ENCODE measurements around the gene OSBPL6. TPM values are rescaled to one million over a fixed set of nuclear protein-coding genes. Genes with fewer than 3 reads are reported as not detected.
"Not testable (repeated sequence)": the region's sequence is repeated elsewhere in the genome, so short reads cannot be mapped to it uniquely, and the experiment has no call there.

Gene OSBPL6
- total RNA-seq, 2 experiments from 2014 or later = 2.0 to 2.7 TPM

DNA sequence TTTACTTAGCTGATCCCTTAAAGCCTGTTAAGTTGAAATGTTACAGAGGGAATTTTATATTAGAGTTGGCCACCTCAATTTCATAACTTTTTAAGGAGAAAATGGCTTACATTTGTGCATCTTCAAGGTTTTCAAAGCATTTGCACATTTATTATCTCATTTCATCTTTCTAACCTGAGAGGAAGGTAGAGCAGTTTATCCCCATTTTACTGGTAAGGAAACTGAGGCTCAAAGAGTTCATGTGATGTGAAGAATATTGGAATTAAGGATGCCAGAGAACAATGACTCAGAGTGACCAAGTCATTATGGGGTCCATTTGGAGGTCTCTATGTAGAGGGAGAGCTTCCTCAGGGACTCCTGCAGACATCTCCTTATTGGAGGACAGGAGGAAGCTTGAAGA lies 221.7 kb downstream of the OSBPL6 start:
- ChIA-PET POLR2A (interaction anchor here (0.7 to 1.2 kb wide), 2 partner anchors 34 to 35 kb away, joined by 3 read pairs; partner anchors contain the start of genes PJVK and PRKRA), CTCF (interaction anchor here (2.9 kb wide), 1 partner anchor 18 kb away, joined by 15 read pairs; no protein-coding TSS in a partner anchor)

DNA sequence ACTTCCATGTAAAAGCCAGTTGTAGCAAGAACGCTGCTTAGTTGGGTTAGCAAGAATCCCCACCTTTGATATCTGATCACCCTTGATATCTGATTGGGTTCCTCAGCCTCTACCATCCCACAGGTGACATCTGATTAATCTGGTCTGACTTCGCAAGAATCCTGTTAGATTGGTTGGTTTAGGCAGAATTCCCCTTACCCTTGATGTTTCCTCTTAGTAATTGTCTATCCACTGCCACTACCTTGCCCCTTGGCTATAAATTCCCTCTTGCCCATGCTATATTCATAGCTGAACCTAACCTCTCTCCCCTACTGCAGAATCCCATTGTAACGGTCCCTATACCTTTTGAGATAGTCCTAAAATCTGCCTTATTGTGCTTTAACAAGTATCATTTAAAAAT lies 223.6 kb downstream of the OSBPL6 start:
- CTCF ChIA-PET = no interaction called here
- POLR2A ChIA-PET = no interaction called here

DNA sequence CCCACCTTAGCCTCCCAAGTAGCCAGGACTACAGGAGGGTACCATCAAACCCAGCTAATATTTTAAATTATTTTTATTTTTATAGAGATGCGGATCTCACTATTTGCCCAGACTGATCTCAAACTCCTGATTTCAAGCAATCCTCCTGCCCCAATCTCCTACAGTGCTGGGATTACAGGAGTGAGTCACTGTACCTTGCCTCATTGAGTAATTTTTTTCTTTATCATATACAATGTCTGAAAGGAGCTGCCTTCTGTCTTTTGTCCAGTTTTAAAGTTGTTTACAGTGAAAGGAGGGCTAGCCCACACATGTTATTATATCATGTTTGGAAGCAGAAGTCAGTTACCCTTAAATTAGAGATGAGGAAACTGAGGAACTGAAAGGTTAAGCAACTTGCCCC lies 224.1 kb downstream of the OSBPL6 start:
- ChIA-PET POLR2A (no interaction called here), CTCF (no interaction called here)

DNA sequence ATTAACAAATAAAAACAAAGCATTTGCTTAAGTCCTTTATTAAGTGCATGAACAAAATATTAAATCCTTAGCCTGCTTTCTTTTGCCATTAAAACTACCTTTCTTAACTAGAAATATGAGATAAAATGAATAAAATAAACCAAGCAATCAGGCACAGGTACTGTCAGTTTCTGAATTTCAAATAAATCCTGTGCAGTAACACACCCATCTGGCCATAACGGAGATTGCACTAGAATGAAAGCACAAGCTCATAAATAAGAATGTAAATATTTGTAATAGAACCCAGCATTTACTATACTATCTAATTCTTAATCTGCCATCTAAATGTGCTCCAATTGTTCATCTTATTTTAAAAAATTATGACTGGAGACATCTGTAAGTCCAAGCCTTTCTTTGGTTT lies 224.8 kb downstream of the OSBPL6 start:
- POLR2A ChIA-PET = no interaction called here

DNA sequence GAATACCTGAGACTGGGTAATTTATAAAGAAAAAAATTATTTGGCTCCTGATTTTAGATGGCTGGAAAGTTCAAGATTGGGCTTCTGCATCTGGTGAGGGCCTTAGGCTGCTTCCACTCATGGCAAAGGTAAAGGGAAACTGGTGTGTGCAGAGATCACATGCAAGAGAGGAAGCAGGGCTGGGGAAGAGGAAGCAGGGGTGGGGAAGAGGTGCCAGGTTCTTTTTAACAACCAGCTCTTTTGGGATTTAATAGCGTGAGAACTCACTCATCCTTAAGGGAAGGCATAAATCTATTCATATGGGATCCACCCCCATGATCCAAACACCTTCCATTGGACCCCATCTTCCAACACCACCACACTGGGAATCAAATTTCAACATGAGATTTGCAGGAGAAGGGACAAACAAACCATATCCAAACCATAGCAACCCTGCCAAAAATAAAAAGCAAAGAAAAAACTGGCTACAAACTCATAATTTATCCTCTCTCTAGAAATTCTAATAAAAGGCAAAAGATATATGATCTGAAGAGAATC lies 226.2 kb downstream of the OSBPL6 start:
- POLR2A ChIA-PET = no interaction called here

More for the DNA sequence above, 224.8 kb downstream of the OSBPL6 start:
- CTCF ChIA-PET = no interaction called here

DNA sequence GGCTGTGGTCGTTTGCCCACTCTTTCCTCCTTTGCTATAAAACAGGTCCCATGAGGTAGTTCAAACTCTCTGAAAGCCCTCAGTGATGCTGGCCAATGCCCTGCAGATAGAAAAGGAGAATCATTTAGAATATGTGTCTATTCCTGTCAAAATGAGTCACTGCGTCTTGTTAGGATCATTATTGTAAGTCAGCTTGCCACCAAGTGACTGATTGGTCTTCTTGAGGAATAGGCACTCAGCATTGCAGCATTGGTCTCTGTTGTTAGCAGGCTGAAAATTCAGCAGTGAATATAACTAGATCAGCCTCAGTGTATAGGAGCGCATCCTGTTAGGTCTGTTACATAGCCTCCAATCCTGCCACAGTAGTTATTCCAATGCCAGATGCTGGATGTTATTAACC lies 227.8 kb downstream of the OSBPL6 start:
- CTCF ChIA-PET = no interaction called here
- POLR2A ChIA-PET = no interaction called here

More for the DNA sequence above, 226.2 kb downstream of the OSBPL6 start:
- CTCF ChIA-PET = interaction anchor here (0.5 kb wide), 1 partner anchor 61 kb away, joined by 4 read pairs; no protein-coding TSS in a partner anchor

DNA sequence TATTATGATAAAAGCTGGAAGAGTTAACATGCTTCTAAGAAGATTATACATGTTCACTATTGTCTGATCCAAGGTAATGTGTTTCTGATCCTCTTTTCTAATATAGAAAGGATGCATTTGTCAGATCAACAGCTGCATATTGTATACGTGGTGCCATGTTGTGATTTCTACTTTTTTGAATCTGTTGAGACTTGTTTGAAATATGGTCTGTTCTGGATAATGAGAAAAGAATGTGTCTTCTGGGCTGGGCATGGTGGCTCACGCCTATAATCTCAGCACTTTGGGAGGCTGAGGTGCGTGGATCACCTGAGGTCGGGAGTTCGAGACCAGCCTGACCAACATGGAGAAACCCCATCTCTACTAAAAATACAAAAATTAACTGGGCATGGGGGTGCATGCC lies 229.4 kb downstream of the OSBPL6 start:
- CTCF ChIA-PET, POLR2A ChIA-PET: not testable (repeated sequence)

DNA sequence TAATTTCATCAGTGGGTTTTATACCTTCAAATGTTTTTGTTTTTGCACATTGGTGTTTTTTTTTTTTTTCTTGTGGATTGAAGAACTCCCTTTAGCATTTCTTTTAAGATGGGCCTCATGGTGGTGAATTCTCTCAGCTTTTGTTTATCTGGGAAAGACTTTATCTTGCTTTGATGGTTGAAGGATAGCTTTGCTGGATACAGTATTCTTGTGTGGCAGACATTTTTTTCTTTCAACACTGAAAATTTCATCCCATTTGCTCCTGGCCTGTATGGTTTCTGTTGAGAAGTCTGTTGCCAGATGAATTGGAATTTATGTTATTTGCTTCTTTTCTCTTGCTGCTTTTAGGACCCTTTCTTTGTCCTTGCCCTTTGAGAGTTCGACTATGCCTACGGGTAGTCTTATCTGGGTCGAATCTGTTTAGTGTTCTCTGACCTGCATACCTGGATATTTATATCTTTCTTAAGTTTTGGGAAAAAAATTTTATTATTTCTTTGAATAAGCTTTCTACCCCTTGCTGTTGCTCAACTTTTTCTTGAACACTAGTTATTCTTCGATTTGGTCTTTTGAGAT lies 231.0 kb downstream of the OSBPL6 start:
- ChIA-PET CTCF (interaction anchor here (0.7 kb wide), 1 partner anchor 128 kb away, joined by 3 read pairs; no protein-coding TSS in a partner anchor), POLR2A (no interaction called here)

DNA sequence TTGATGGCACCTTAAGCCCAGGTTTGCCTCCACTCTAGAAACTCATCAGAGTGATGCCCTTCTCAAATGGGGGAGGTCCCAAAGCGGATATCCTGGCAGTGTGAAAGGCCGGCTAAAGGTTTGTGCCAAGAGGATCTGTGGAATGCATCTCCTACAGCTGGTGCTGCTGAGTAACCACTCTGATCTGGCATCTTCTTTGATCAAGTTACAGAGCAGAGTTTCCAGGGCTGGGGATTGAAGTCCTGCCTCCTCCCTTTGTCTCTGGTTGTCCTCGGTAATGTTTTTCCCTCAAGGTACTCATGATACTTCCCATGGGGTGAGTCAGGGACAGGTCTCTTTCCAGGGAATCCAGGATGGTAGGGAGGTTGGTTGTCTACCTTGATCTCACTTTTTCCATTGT lies 232.1 kb downstream of the OSBPL6 start:
- CTCF ChIA-PET = no interaction called here
- POLR2A ChIA-PET = no interaction called here

DNA sequence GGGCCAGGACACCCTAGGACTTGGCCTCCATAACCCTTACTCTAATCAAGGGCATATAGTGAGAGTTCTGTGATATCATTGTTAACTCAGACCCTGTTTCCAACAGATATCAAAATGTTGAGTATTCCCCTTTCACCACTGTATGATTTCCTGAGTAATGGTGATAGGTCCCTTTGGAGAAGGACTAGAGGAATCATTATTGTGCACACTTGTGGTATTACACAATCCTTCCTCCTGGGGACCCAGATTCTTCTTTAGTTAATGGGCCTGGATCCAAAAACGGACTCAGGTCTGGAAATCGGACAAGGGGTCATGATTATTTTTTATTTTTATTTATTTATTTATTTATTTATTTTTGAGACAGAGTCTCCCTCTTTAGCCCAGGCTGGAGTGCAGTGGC lies 233.1 kb downstream of the OSBPL6 start:
- CTCF ChIA-PET = no interaction called here

DNA sequence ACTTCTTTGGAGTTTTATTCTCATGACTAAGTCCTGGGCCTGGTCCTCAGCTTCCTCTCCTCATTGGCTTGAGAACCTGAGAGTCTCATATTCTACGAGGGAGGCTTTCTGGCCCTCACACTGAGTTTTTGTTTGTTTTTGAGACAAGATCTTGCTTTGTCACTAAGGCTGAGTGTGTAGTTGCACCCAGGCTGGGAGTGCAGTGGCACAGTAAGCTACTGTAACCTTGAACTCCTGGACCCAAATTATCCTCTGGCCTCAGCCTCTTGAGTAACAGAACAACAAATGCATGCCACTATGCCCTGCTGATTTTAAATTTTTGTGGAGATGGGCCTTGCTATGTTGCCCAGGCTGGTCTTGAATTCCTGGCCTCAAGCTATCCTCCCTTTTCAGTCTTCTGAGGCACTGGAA lies 234.1 kb downstream of the OSBPL6 start:
- POLR2A ChIA-PET = no interaction called here
- CTCF ChIA-PET = no interaction called here

More for the DNA sequence above, 233.1 kb downstream of the OSBPL6 start:
- POLR2A ChIA-PET = no interaction called here

DNA sequence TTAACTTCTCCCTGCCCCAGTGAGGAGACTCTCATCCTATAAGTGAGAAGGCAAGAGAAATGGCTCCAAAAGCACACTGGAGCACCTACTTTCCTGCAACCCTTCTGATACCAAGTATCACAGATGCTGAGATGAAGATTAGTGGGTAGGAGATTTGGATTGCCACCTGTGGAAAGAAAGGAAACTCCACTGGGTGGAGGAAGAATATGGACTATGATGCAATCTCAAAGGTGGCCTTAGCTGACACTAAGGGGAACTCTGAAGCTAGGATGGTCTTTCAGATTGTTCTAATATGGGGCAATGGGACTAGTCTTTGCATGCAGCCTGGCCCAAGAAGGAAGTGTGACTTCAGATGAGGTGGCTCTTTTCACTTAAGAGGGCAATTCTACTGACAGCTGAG lies 235.0 kb downstream of the OSBPL6 start:
- ChIA-PET CTCF (no interaction called here), POLR2A (no interaction called here)

DNA sequence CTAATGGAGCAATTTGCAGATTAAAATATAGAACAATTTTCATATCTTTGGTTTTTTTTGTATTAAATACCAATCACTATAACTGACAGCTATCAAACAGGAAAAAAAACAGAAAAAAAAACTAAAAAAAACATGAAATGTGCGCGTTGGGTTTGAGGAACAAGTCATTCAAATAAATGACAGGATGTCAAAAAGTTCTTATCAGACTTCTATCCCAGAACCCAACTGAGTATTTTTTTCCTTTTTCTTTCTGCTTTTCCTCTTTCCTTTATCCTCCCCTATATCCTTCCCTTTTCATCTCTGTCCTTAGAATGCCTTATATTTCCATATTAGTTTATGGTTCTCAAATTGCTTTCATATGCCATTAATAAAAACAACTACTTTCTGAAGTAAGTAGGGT lies 242.3 kb downstream of the OSBPL6 start:
- POLR2A ChIA-PET = no interaction called here
- CTCF ChIA-PET = no interaction called here

DNA sequence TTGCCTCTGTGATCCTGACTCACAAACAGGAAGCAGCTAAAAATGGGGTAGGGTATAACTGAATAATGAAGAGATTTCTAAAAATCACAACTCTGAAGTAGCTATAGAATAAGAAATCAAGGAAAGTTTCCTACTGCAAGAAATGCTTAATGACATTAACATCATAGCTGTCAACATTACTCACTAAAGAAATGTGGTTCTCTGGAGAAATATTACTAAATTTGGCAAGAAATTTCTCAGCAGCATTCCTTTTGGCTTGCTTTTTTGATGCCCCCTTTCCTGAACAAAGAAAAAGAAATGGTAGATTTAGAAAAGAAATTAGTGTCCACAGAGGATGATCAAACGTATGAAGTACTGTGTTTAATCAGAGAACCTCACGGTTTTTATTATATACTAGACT lies 247.1 kb downstream of the OSBPL6 start:
- CTCF ChIA-PET = interaction anchor here (1.8 kb wide), 1 partner anchor 27 kb away, joined by 6 read pairs; no protein-coding TSS in a partner anchor
- POLR2A ChIA-PET = no interaction called here

DNA sequence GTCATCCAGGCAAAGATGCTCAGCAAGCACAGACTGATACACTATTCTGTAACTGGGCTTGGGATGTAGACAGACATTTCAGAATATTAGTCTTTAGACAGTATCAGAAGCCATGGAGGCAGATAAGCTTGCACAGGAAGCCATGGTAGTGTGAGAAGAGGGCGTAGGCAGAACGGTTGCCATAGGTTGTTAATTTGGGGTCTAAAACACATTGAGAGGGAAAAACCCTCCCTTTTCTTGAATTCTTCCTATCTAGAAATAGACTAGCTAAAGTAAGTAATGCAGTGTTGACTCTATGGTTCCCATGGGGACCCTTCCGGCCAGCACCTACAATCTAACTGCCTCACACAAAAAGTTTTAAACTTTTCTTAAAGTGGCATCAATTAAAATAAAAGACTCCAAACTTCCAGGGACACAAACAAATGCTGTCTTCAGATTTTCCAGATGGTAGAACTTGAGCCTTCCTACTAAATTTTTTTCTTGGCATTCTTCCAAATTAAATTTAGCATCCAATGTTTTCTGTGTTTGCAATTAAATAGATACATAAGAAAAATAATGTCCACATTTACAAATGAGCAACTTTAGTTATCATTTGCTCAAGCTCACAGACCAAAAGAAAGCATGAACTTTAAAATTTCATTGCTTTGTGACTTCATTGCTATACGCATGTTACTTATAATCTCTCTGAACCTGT lies 254.8 kb downstream of the OSBPL6 start:
- CTCF ChIA-PET = interaction anchor here (1.5 to 2.6 kb wide), 2 partner anchors 34 to 35 kb away, joined by 3 to 9 read pairs; no protein-coding TSS in a partner anchor
- POLR2A ChIA-PET = interaction anchor here (0.9 to 1.1 kb wide), 3 partner anchors 10 to 36 kb away, joined by 3 to 4 read pairs (median 3); no protein-coding TSS in a partner anchor

DNA sequence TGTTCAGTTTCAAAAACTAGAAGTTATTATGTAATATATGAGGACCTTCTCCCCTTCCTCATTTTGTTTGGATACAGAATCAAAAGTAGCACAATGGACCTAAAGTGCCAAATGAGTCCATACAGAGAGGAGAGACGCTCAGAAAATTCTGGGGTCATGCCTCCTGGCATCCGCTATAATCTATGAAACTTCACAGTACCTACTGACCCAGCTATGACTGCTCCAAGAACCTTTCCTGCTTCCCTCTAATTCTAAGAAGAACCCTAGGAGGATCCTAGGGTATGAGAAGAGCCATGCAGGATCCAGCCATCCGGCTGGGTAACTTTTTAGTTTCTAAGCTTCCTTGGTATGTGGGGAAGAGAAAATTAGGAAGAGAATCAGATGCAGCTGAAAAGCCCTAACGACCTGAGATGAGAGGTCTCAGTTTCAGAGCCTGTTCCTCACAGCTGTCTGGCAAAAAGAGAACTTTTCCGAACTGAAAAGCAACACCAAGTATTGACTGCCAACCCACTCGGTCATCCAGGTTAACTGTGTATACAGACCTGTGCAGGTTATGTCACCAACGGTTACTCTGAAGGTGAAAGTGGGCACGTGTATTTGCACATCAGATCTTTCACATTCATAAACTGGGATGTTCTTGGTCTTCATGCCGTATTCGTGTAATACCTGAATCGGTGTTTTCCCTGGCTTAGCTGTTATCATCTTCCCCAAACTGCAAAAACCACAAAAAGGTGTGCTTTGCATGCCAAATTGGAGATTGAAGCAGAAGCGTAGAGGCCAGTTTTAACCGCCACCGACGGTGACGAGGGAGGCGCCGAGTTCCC lies 255.6 kb downstream of the OSBPL6 start:
- ChIA-PET POLR2A (interaction anchor here (0.9 to 1.3 kb wide), 4 partner anchors 11 to 80 kb away, joined by 3 to 6 read pairs (median 4); no protein-coding TSS in a partner anchor), CTCF (interaction anchor here (1.3 to 2.6 kb wide), 3 partner anchors 35 to 73 kb away, joined by 3 to 9 read pairs (median 7); no protein-coding TSS in a partner anchor)

DNA sequence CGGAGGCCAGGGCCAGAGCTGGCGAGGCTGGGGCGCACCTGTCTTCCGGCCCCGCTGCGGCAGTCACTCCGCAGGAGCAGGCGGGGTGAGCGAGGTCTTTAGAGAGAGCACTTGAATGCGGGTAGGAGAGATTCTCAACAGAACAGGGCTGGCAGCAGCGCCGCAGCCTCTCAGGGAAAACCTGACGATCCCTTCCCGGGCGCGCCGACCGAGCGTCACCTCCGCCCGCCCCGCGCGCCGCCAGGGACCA lies 256.1 kb downstream of the OSBPL6 start:
- POLR2A ChIA-PET = interaction anchor here (1.0 to 1.3 kb wide), 5 partner anchors 35 to 1186 kb away, joined by 3 to 7 read pairs (median 5); partner anchors contain the start of gene NFE2L2
- CTCF ChIA-PET = interaction anchor here (1.0 to 2.6 kb wide), 3 partner anchors 36 to 80 kb away, joined by 3 to 9 read pairs (median 7); no protein-coding TSS in a partner anchor

DNA sequence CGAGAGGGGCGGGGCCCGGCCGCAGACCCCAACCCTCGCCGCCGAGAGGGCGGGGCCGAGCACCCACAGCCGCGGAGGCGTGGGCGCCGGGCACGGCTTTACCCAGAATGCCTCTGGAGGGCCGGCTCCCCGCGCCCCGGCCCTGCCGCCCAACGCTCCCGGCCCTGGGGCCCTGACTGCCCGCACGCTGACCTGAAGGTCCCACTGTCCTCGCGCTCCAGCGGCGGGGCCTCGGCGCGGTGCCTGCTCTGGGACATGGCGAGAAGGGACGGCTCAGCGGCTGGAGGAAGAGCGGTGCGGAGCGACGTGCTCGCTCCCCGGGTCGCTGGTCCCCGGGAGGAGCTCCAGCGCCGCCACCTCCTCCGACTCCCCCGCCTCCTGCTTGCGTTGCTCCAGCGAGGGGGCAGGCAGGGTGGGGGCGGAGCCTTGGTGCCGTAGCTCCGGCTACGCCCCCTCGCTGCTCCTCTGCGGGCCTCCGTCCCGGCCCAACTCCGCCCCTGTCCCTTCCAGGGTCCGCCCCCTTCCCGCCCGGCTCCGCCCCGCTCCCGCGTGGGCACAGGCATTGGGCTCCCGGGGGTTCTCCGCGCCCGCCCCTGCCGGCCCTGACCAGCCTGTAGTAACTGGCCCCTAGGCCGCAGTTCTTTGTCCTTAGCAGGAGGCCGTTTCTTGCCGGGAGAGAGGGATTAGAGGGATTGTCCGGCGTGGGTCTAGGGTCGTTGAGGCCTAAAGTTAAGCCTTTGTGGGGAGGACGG lies 256.6 kb downstream of the OSBPL6 start, which contains the start of the genes PJVK and PRKRA:
Gene PJVK, plus strand, starts transcription at position 605 of the 752 bp plus-strand sequence. CDS start 2,032 bp downstream, outside the sequence.
Gene PRKRA, minus strand, starts transcription at position 402 of the 752 bp plus-strand sequence. Its CDS starts 145 bp downstream, at position 257.
- ChIA-PET POLR2A (interaction anchor here (0.6 to 1.3 kb wide), 7 partner anchors 12 to 1187 kb away, joined by 3 to 7 read pairs (median 4); partner anchors contain the start of genes NFE2L2 and PLEKHA3), CTCF (interaction anchor here (1.0 to 2.6 kb wide), 3 partner anchors 36 to 80 kb away, joined by 3 to 9 read pairs (median 7); no protein-coding TSS in a partner anchor)

DNA sequence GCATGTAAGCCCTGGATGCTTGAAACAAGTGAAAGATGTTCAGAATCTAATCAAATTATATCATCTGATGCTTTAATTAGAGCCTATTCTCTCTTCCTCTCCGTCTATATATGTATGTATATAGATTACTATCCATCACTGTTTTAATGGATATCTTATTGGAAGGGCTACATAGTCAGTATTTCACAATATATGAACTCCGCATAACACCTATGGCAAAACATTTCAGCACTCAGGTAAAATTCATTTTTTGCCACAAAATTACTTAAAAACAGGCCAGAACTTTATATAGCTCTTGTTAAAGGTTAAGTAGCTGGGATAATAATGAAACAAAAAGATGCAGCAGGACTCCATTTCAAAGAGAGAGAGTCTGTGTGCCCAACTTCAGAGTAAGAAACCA lies 258.0 kb downstream of the OSBPL6 start:
- ChIA-PET CTCF (no interaction called here), POLR2A (no interaction called here)
